ENCODE data around the gene SPATA24.

Gene SPATA24

DNA sequence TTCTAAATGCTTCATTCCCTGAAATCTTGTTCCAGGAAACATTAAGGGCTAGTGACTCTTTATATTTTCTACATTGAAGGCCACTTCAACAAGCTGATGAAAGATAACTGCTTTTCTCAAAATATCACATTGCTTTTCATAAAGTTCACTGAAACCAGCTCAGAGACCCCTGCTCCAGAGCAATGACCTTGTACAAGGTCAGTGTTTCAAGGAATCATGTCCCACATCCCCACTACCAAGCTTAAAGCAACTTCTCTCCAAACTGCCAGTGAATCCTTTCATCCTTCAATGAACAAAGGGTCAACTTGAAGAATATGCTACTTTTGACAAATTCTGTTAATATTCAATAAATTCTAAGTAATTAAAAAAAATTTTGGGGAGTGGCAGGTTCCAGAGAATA, 12.0 kb upstream of the SPATA24 start:
- H3K4me1 ChIP-seq (ENCODE audit: control insufficient read depth in 1 of 2, insufficient read depth in 1 of 2, low read depth in 1 of 2, low read length in 1 of 2), result no peaks in the 10 kb centered on the region
- no peaks in the 10 kb centered on the region for H3K27me3 ChIP-seq
- no peak overlapping the region for H3K27ac ChIP-seq
- no peaks in the 10 kb centered on the region for H3K9me3 ChIP-seq
- no peak for TF ChIP-seq CTCF (IDR thresholded peaks at IDR 0.05)
- no peaks in the 10 kb centered on the region for H3K36me3 ChIP-seq
- no peak overlapping the region for H3K4me3 ChIP-seq (ENCODE audit: low read depth in 1 of 2, low read length in 1 of 2)

DNA sequence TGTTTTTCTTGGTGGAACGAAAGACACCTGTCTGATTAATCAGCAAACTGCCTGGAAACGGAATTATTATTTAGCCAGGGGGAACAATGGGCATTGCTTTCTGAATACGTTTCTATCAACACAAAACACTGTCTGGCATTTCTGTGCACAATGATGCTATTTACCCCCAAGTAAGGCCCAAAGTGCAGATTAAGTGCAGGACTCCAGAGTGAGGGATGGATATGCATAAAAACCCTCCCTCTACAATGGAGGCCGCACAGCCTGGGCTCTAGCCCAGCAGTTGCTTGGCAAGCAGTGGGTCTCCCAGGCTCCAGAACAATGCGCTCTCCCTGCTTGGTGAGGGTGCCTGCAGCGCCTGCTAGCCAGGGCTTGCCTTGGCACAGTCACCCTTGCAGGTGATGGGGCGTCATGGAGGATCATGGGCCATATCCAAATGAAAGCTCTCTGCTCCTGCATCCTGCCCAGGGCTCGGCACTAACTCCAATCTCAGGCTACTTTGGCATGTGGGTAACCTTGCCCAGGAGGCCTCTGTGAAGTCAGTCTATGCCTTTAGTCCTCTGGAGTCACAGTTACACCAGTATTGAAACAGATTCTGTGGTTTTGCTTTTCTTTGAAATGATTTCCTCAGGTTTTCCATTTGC, 11.5 kb upstream of the SPATA24 start:
- Histone ChIP-seq H3K9me3 (no peaks in the 10 kb centered on the region), H3K27me3 (no peaks in the 10 kb centered on the region), H3K36me3 (no peaks in the 10 kb centered on the region), H3K4me3 (ENCODE audit: low read depth in 1 of 2, low read length in 1 of 2) (no peak overlapping the region), H3K4me1 (ENCODE audit: control insufficient read depth in 1 of 2, insufficient read depth in 1 of 2, low read depth in 1 of 2, low read length in 1 of 2) (no peaks in the 10 kb centered on the region), H3K27ac (no peak overlapping the region)
- no peak for TF ChIP-seq CTCF (IDR thresholded peaks at IDR 0.05)

- Histone ChIP-seq H3K9me3 (no peaks in the 10 kb centered on the region), H3K4me1 (ENCODE audit: control insufficient read depth in 1 of 2, insufficient read depth in 1 of 2, low read depth in 1 of 2, low read length in 1 of 2) (no peaks in the 10 kb centered on the region), H3K27ac (no peak overlapping the region), H3K4me3 (ENCODE audit: low read depth in 1 of 2, low read length in 1 of 2) (no peak overlapping the region), H3K36me3 (no peaks in the 10 kb centered on the region), H3K27me3 (no peaks in the 10 kb centered on the region)
- TF ChIP-seq CTCF (IDR thresholded peaks at IDR 0.05), result no peak
These were observed 10.8 kb upstream of the SPATA24 start for GRCh38 chr5:139414581-139415130.

- Histone ChIP-seq H3K4me1 (ENCODE audit: control insufficient read depth in 1 of 2, insufficient read depth in 1 of 2, low read depth in 1 of 2, low read length in 1 of 2) (no peaks in the 10 kb centered on the region), H3K27ac (no peak overlapping the region), H3K36me3 (no peaks in the 10 kb centered on the region), H3K27me3 (no peaks in the 10 kb centered on the region), H3K9me3 (no peaks in the 10 kb centered on the region), H3K4me3 (ENCODE audit: low read depth in 1 of 2, low read length in 1 of 2) (no peak overlapping the region)
- no peak for TF ChIP-seq CTCF (IDR thresholded peaks at IDR 0.05)
These were observed 10.1 kb upstream of the SPATA24 start for GRCh38 chr5:139413963-139414362.

DNA sequence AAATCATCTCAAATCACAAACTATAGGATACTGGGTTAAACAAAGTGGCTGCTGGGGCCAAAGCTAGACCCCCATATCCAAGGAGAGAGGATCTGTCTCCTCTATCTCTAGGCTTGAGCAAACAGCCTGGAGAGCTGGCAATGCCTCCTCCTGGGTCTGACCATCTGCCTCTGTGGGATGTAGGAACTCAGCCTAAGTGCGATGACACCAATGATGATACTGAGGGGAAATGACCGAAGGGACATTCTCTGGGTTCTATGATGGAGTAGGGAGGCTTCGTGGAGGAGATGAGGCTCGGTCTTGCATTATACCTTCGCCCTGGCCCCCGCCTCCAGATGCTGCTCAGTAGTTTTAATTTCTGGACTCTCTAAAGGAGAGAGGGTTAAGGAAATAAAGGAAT, 9.3 kb upstream of the SPATA24 start:
- Histone ChIP-seq H3K4me1 (ENCODE audit: control insufficient read depth in 1 of 2, insufficient read depth in 1 of 2, low read depth in 1 of 2, low read length in 1 of 2) (no peaks in the 10 kb centered on the region), H3K27ac (no peak overlapping the region), H3K9me3 (no peaks in the 10 kb centered on the region), H3K36me3 (no peaks in the 10 kb centered on the region), H3K27me3 (no peaks in the 10 kb centered on the region), H3K4me3 (ENCODE audit: low read depth in 1 of 2, low read length in 1 of 2) (no peak overlapping the region)
- no peak for TF ChIP-seq CTCF (IDR thresholded peaks at IDR 0.05)

Measured in neutrophil (primary cell).